Transverse colon (tissue), 4 donors: ENCODE measurements around the gene PAX5. TPM values are rescaled to one million over a fixed set of nuclear protein-coding genes. Genes with fewer than 3 reads are reported as not detected.

Experiments
- DNase-seq: peaks from one replicate; pipeline ENCODE4 v3.0.0-alpha.2; 2019
- H3K27ac ChIP-seq, 4 donors: fragments of 200-600 bp; sonication (generic); 2 replicates each; pipeline ENCODE4 v1.5.1; 2016 to 2018; ENCODE audit warnings: inconsistent platforms in 4 of 4
- H3K27me3 ChIP-seq: fragments of 200-600 bp; sonication (generic); 2 replicates; pipeline ENCODE4 v1.5.1; 2017; ENCODE audit warnings: inconsistent platforms
- H3K36me3 ChIP-seq, 4 donors: fragments of 200-600 bp; sonication (generic); 2 replicates each; pipeline ENCODE4 v1.5.1; 2017 to 2019; ENCODE audit warnings: inconsistent platforms in 4 of 4
- H3K4me1 ChIP-seq, 4 donors: fragments of 200-600 bp; sonication (generic); 2 replicates each; pipeline ENCODE4 v1.5.1; 2017 to 2020; ENCODE audit warnings: inconsistent platforms in 4 of 4
- H3K4me3 ChIP-seq, 4 donors: fragments of 200-600 bp; sonication (generic); 1 replicate in 1 of 4; 2 replicates in 3 of 4; pipeline versions ENCODE4 v1.5.1 to v1.6.1; 2017 to 2019; ENCODE audit warnings: inconsistent platforms in 4 of 4
- H3K9me3 ChIP-seq, 2 donors: fragments of 200-600 bp; sonication (generic); 2 replicates each; pipeline ENCODE4 v1.5.1; 2017 to 2019; ENCODE audit warnings: inconsistent platforms in 2 of 2
- CTCF ChIP-seq, 5 experiments: fragments of 200-600 bp in 3 of 5; fragments of 450-650 bp in 2 of 5; sonication (generic) in 3 of 5; IDR thresholded peaks; 1 replicate in 2 of 5; 2 replicates in 3 of 5; pipeline ENCODE4 v1.5.1; 2016 to 2017; ENCODE audit warnings: antibody characterized with exemption in 5 of 5, inconsistent platforms in 3 of 5, mild to moderate bottlenecking in 2 of 5, moderate library complexity in 1 of 5
- EP300 ChIP-seq: sonication (generic); formaldehyde crosslinking; IDR thresholded peaks from one replicate; pipeline ENCODE4 v1.6.1; 2017; ENCODE audit warnings: antibody characterized with exemption, low read depth
- POLR2A ChIP-seq: fragments of 450-650 bp; IDR thresholded peaks from one replicate; pipeline ENCODE4 v1.6.1; 2016; ENCODE audit warnings: antibody characterized with exemption, mild to moderate bottlenecking, moderate library complexity
- POLR2AphosphoS5 ChIP-seq, 3 donors: sonication (generic); formaldehyde crosslinking; IDR thresholded peaks; one replicate each; pipeline ENCODE4 v1.6.1; 2016; ENCODE audit warnings: antibody characterized with exemption in 3 of 3
- WGBS, 2 donors: methylation state at CpG; one replicate each; pipeline ENCODE4 v1.1.5; 2018; ENCODE audit warnings: low coverage in 1 of 2; 5-methylcytosine and 5-hydroxymethylcytosine counted together
- in situ Hi-C, 4 donors: fragments of 200-750 bp; cut with MboI; loops; one replicate each; pipeline versions ENCODE4 v1.15.0 to v1.15.1; 2017; ENCODE audit warnings: low sequenced_read_pairs in 3 of 4, low pct_ligation_motif_present in 1 of 4, low pct_unique_long_range_greater_than_20kb in 1 of 4
- intact Hi-C: fragments of 100-400 bp; cut with DNase I; formaldehyde crosslinking; loops from one replicate; pipeline ENCODE4 v1.15.1; 2023; ENCODE audit warnings: low total_unique reads
- total RNA-seq, 4 donors: library from RNA; depleted of rRNA; stranded (reverse); fragments of >200 nt; gene quantifications; one replicate each; pipeline ENCODE4 v1.1.0, GENCODE V29; 2016

Gene PAX5
- total RNA-seq, 4 donors from 2014 or later = 2.4 to 3.7 TPM; not detected in 2

GRCh38 chr9:37002413-37003217, 31.5 kb downstream of the PAX5 start:
- H3K4me1 ChIP-seq = no peaks in the 10 kb centered on the region
- 0 to 22% methylated on average over 5 to 55 of the region's 62 CpGs for WGBS, 2 donors
- H3K4me3 ChIP-seq = no peak overlapping the region
- no peaks in the 10 kb centered on the region for H3K9me3 ChIP-seq
- DNase-seq = no peak
- no peaks in the 10 kb centered on the region for H3K36me3 ChIP-seq
- H3K27me3 ChIP-seq = peaks cover 85% of the 10 kb centered on the region
- no peak overlapping the region for H3K27ac ChIP-seq
- intact Hi-C loops (no loop called here), in situ Hi-C loops (no loop called here)
- TF ChIP-seq POLR2AphosphoS5 (IDR thresholded peaks at IDR 0.05) = no peak
- TF ChIP-seq CTCF (IDR thresholded peaks at IDR 0.05) = no peak
- no peak for TF ChIP-seq POLR2A
- TF ChIP-seq EP300 = no peak

- WGBS, 2 donors = 65 to 67% methylated on average over 6 to 11 of the region's 11 CpGs
- H3K4me3 ChIP-seq = no peak overlapping the region
- no peak overlapping the region for H3K27ac ChIP-seq
- DNase-seq = no peak
- in situ Hi-C loops (no loop called here), intact Hi-C loops (no loop called here)
- H3K27me3 ChIP-seq = peaks cover 81% of the 10 kb centered on the region
- no peak for TF ChIP-seq POLR2A
- no peak for TF ChIP-seq EP300
- TF ChIP-seq CTCF (IDR thresholded peaks at IDR 0.05) = no peak
- TF ChIP-seq POLR2AphosphoS5 (IDR thresholded peaks at IDR 0.05) = no peak
- no peaks in the 10 kb centered on the region for H3K9me3 ChIP-seq
- no peaks in the 10 kb centered on the region for H3K36me3 ChIP-seq
- H3K4me1 ChIP-seq = no peaks in the 10 kb centered on the region
These were observed 32.0 kb downstream of the PAX5 start for GRCh38 chr9:37002036-37002412.

- peaks cover 0 to 1% (median 0%) of the 10 kb centered on the region in 4 donors for H3K4me1 ChIP-seq
- TF ChIP-seq EP300 (no peak), CTCF (IDR thresholded peaks at IDR 0.05) (no peak), POLR2AphosphoS5 (IDR thresholded peaks at IDR 0.05) (no peak), POLR2A (no peak)
- in situ Hi-C loops (no loop called here), intact Hi-C loops (no loop called here)
- no peak overlapping the region for H3K27ac ChIP-seq
- no peak for DNase-seq
- H3K9me3 ChIP-seq = no peaks in the 10 kb centered on the region
- 60% methylated on average over 9 of the region's 9 CpGs; no CpG with 5 or more reads in 1 of the 2 donors for WGBS, 2 donors
- no peaks in the 10 kb centered on the region for H3K36me3 ChIP-seq
- H3K4me3 ChIP-seq = no peak overlapping the region
- peaks cover 76% of the 10 kb centered on the region for H3K27me3 ChIP-seq
These were observed 32.6 kb downstream of the PAX5 start for GRCh38 chr9:37001459-37001858.

GRCh38 chr9:36999728-37000333, 34.2 kb downstream of the PAX5 start:
- H3K27me3 ChIP-seq = peaks cover 65% of the 10 kb centered on the region

More at GRCh38 chr9:36999728-37000333, 34.2 kb downstream of the PAX5 start:
- in situ Hi-C loops (no loop called here), intact Hi-C loops (no loop called here)
- H3K27ac ChIP-seq = no peak overlapping the region
- H3K4me3 ChIP-seq = no peak overlapping the region
- peaks cover 0 to 10% (median 0%) of the 10 kb centered on the region in 4 donors for H3K4me1 ChIP-seq
- H3K36me3 ChIP-seq = no peaks in the 10 kb centered on the region
- H3K9me3 ChIP-seq = no peaks in the 10 kb centered on the region
- TF ChIP-seq EP300 (no peak), CTCF (IDR thresholded peaks at IDR 0.05) (no peak), POLR2AphosphoS5 (IDR thresholded peaks at IDR 0.05) (no peak), POLR2A (no peak)
- DNase-seq = no peak
- WGBS, 2 donors = 60 to 71% methylated on average over 2 to 8 of the region's 8 CpGs
